Activated naive CD8-positive, alpha-beta T cell treated with anti-CD3 and anti-CD28 coated beads, Interleukin-2, amount 50 U/mL, for 24 hours (primary cell): ENCODE results near the gene PLEK.
"Not testable (repeated sequence)": the region's sequence is repeated elsewhere in the genome, so short reads cannot be mapped to it uniquely, and the experiment has no call there.

Source experiments
- ATAC-seq: fragments of 150-1000 bp; cut with Tn5 transposase; one replicate; pipeline ENCODE4 v1.10.0; 2021
- DNase-seq: peaks from one replicate; pipeline ENCODE4 v3.0.0; 2021
- H3K27ac Mint-ChIP-seq: one replicate; pipeline ENCODE4 v1.8.0; 2021; ENCODE audit warnings: mild to moderate bottlenecking, mixed read lengths
- H3K27me3 Mint-ChIP-seq: one replicate; pipeline ENCODE4 v1.8.0; 2021; ENCODE audit warnings: mixed read lengths
- H3K36me3 Mint-ChIP-seq: one replicate; pipeline ENCODE4 v1.8.0; 2021; ENCODE audit warnings: low read depth, mixed read lengths
- H3K4me1 Mint-ChIP-seq: one replicate; pipeline ENCODE4 v1.8.0; 2021; ENCODE audit warnings: mixed read lengths
- H3K4me3 Mint-ChIP-seq: one replicate; pipeline ENCODE4 v1.8.0; 2021; ENCODE audit warnings: mild to moderate bottlenecking, moderate library complexity, mixed read lengths
- H3K9me3 Mint-ChIP-seq: one replicate; pipeline ENCODE4 v1.8.0; 2021; ENCODE audit warnings: mixed read lengths

The PLEK gene

DNA sequence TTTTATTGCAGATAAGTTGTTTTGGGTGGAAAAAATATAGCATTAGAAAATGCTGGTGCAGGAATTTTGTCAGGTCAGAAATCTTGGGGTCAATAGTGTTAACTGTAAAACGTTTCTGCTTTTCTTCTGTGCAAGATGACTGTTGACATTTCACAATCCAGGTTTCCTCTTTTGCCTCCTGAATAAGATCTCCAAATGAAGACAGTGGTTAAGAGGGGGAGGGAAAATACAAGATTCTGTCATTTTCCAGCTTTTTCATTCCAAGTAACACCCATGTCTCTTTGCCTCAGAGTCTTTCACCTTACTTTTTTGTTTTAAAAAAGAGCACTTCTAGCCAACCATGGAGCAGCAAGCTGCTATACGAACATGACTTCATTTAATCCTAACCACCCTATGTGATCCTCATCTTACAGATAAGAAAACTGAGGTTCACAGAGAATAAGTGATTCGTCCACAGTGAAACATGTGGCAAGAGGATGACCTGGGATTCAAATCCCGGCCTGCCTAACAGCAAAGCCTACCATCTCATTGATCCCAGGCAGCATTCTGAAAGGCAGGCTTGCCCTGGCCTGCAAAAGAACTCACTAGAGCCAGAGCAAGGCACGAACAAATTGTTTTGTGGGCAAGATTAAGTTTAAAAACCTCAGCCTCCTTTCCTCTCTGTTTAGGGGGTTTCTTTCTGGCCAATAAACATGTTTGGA, 3.0 kb downstream of the PLEK start:
- no peak for DNase-seq
- H3K27me3 Mint-ChIP-seq = no peaks in the 10 kb centered on the region
- H3K36me3 Mint-ChIP-seq = peaks cover 4% of the 10 kb centered on the region
- peak overlapping the region; percentile 1 for H3K4me3 Mint-ChIP-seq
- ATAC-seq = no peak
- peak overlapping the region; percentile 10 for H3K27ac Mint-ChIP-seq
- no peaks in the 10 kb centered on the region for H3K9me3 Mint-ChIP-seq
- peaks cover 43% of the 10 kb centered on the region for H3K4me1 Mint-ChIP-seq

- H3K27ac Mint-ChIP-seq = peak overlapping the region; percentile 32
These were observed 3.7 kb downstream of the PLEK start for GRCh38 chr2:68368654-68369336.

GRCh38 chr2:68369337-68369734, 4.3 kb downstream of the PLEK start:
- H3K9me3 Mint-ChIP-seq = no peaks in the 10 kb centered on the region
- H3K4me3 Mint-ChIP-seq = no peak overlapping the region
- peaks cover 35% of the 10 kb centered on the region for H3K4me1 Mint-ChIP-seq
- ATAC-seq (no peak), DNase-seq (no peak)
- H3K36me3 Mint-ChIP-seq = peaks cover 4% of the 10 kb centered on the region
- no peak overlapping the region for H3K27ac Mint-ChIP-seq
- H3K27me3 Mint-ChIP-seq = no peaks in the 10 kb centered on the region

More at GRCh38 chr2:68368654-68369336, 3.7 kb downstream of the PLEK start:
- DNase-seq (no peak), ATAC-seq (no peak)
- Mint-ChIP-seq H3K4me1 (peaks cover 36% of the 10 kb centered on the region), H3K9me3 (no peaks in the 10 kb centered on the region), H3K36me3 (peaks cover 4% of the 10 kb centered on the region), H3K4me3 (no peak overlapping the region), H3K27me3 (no peaks in the 10 kb centered on the region)

DNA sequence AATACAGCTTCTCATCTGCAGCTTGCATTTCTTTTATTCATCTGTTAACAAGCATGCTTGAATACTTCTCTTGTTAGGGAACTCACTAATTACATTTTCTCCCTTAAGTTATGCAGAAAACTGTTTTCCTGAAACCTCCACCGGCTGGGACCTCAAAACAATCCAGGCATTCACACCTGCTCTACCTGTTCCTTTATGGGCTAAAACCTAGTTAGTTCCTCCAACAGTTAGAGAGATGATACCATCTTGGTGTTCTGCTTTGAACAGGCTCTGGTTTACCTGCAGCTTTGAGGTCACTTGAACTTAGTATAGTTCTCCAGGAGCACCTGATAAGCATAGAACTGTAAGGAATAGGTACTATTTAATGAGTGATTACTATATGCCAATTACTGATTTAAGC, 6.1 kb downstream of the PLEK start:
- Mint-ChIP-seq H3K9me3 (no peaks in the 10 kb centered on the region), H3K27ac (no peak overlapping the region), H3K4me1 (peaks cover 27% of the 10 kb centered on the region), H3K36me3 (peaks cover 4% of the 10 kb centered on the region), H3K27me3 (no peaks in the 10 kb centered on the region), H3K4me3 (no peak overlapping the region)
- no peak for DNase-seq
- no peak for ATAC-seq

- no peak overlapping the region for H3K4me3 Mint-ChIP-seq
- H3K27me3 Mint-ChIP-seq = no peaks in the 10 kb centered on the region
- H3K4me1 Mint-ChIP-seq = peaks cover 27% of the 10 kb centered on the region
- no peaks in the 10 kb centered on the region for H3K9me3 Mint-ChIP-seq
- DNase-seq (no peak), ATAC-seq (peak; percentile 46)
- H3K36me3 Mint-ChIP-seq = peaks cover 4% of the 10 kb centered on the region
- H3K27ac Mint-ChIP-seq = peak overlapping the region; percentile 14
These were observed 6.5 kb downstream of the PLEK start for GRCh38 chr2:68371581-68371980.

GRCh38 chr2:68372485-68372884, 7.4 kb downstream of the PLEK start:
- H3K4me1 Mint-ChIP-seq = peaks cover 36% of the 10 kb centered on the region
- H3K9me3 Mint-ChIP-seq = no peaks in the 10 kb centered on the region
- H3K4me3 Mint-ChIP-seq = peak overlapping the region; percentile 15
- peaks cover 4% of the 10 kb centered on the region for H3K36me3 Mint-ChIP-seq
- H3K27me3 Mint-ChIP-seq = no peaks in the 10 kb centered on the region
- no peak for DNase-seq
- ATAC-seq = no peak
- H3K27ac Mint-ChIP-seq = no peak overlapping the region

DNA sequence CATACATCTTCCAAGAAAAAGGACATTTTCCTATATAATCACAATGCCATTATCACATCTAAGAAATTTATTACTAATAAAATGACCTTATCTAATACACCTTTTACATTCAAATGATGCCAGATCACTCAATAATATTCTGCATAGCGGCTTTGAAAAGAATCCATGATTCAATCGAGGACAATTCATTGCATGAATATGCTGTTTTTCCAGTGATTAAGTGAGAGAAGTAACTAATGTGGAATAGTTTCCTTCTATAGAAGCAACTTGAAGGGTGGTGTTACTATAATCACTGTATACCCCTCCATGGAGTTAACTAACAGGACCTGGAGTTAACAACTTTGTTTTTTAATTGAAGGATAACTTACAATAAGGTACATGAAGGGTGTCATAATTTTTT, 9.1 kb downstream of the PLEK start:
- Mint-ChIP-seq H3K27ac (no peak overlapping the region), H3K9me3 (no peaks in the 10 kb centered on the region), H3K4me1 (peaks cover 47% of the 10 kb centered on the region), H3K4me3 (no peak overlapping the region), H3K36me3 (peaks cover 1% of the 10 kb centered on the region), H3K27me3 (no peaks in the 10 kb centered on the region)
- ATAC-seq (no peak), DNase-seq (no peak)

- ATAC-seq (no peak), DNase-seq (no peak)
- Mint-ChIP-seq H3K4me3 (no peak overlapping the region), H3K36me3 (peaks cover 4% of the 10 kb centered on the region), H3K9me3 (no peaks in the 10 kb centered on the region), H3K4me1 (peaks cover 55% of the 10 kb centered on the region), H3K27ac (no peak overlapping the region), H3K27me3 (no peaks in the 10 kb centered on the region)
These were observed 10.5 kb downstream of the PLEK start for GRCh38 chr2:68375582-68375981.

DNA sequence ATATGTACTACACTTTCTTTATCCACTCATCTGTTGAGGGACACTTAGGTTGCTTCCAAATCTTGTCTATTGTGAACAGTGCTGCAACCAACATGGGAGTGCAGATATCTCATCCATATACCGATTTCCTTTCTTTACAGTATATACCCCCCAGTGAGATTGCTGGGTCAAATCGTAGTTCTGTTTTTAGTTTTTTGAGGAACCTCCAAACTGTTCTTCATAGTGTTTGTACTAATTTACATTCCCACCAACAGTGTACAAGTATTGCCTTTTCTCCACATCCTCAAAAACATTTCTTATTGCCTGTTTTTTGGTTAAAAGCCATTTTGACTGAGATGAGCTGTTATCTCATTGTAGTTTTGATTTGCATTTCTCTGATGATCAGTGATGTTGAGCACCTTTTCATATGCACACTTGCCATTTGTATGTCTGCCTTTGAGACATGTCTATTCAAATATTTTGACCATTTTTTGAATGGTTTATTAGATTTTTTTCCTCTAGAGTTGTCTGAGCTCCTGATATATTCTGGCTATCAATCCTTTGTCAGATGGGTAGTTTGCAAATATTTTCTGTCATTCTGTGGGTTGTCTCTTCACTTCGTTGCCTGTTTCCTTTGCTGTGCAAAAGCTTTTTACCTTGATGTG, 12.2 kb downstream of the PLEK start:
- no peak for DNase-seq
- H3K4me3 Mint-ChIP-seq = no peak overlapping the region
- peaks cover 53% of the 10 kb centered on the region for H3K4me1 Mint-ChIP-seq
- no peak for ATAC-seq
- H3K27ac Mint-ChIP-seq = no peak overlapping the region
- H3K36me3 Mint-ChIP-seq = peaks cover 6% of the 10 kb centered on the region
- no peaks in the 10 kb centered on the region for H3K9me3 Mint-ChIP-seq
- no peaks in the 10 kb centered on the region for H3K27me3 Mint-ChIP-seq

DNA sequence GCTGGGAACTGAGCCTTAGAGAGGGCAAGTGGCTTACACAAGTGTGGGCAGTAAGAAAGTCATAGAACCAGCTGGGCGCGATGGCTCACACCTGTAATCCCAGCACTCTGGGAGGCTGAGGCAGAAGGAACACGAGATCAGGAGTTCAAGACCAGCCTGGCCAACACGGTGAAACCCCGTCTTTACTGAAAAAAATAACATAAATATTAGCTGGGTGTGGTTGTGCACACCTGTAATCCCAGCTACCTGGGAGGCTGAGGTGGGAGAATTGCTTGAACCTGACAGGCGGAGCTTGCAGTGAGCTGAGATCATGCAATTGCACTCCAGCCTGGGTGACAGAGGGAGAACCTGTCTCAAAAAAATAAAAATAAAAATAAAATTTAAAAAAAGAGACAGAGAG, 13.7 kb downstream of the PLEK start:
- DNase-seq, H3K9me3 Mint-ChIP-seq, ATAC-seq, H3K27me3 Mint-ChIP-seq, H3K27ac Mint-ChIP-seq, H3K36me3 Mint-ChIP-seq, H3K4me3 Mint-ChIP-seq: not testable (repeated sequence)
- peaks cover 51% of the 10 kb centered on the region for H3K4me1 Mint-ChIP-seq

DNA sequence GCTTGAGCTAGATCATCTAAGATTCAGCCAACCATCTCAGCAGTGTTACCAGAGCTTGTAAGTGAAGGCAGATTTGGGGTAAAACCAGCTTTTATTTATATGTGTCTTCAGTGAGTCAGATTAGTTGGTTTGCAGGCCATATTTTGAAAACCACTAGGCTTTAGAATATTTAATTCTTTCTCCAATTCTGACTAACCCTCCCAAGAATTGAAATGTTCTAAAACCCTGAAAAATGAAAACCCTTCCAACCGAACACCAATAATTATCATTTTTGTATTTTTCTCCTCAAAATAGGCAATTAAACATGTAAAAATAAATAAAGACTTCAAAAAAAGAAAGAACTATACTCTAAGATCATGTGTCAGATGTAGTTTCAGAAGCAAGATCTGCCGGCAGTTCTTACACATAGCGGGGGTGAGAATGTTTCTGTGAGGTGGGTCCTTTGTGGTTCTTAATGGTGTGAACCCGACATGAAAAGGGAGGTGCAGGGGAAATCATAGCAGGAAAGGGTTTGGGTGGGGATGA, 14.2 kb downstream of the PLEK start:
- no peaks in the 10 kb centered on the region for H3K27me3 Mint-ChIP-seq
- H3K4me1 Mint-ChIP-seq = peaks cover 52% of the 10 kb centered on the region
- H3K27ac Mint-ChIP-seq = peak overlapping the region; percentile 84
- DNase-seq = no peak
- H3K36me3 Mint-ChIP-seq = peaks cover 5% of the 10 kb centered on the region
- H3K9me3 Mint-ChIP-seq = no peaks in the 10 kb centered on the region
- H3K4me3 Mint-ChIP-seq = peak overlapping the region; percentile 39
- ATAC-seq = peak; percentile 95

DNA sequence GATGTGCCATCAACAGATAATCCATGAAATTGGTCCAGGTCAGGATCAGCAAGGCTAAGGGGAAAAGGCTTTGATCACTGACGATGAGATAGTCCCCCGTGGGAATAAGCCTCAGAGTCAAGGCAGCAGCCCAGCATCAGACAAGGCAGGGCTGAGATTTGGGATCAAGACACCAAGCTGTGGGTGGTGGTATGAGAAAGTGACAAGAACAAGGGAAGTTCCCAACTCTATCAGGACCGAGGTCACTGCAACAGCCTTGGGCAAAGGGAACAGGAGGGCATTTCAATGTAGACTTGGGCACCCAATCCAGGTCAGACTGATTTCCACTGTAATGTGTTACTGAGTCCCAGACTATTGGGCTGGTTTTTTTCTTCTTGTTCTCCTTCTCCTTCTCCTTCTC, 18.7 kb downstream of the PLEK start:
- Mint-ChIP-seq H3K27ac (no peak overlapping the region), H3K9me3 (no peaks in the 10 kb centered on the region), H3K27me3 (no peaks in the 10 kb centered on the region), H3K36me3 (peaks cover 12% of the 10 kb centered on the region), H3K4me3 (no peak overlapping the region), H3K4me1 (peaks cover 67% of the 10 kb centered on the region)
- ATAC-seq = no peak
- DNase-seq = no peak

GRCh38 chr2:68384485-68385107, 19.5 kb downstream of the PLEK start:
- DNase-seq = no peak
- H3K36me3 Mint-ChIP-seq = peaks cover 14% of the 10 kb centered on the region
- H3K9me3 Mint-ChIP-seq = no peaks in the 10 kb centered on the region
- no peak overlapping the region for H3K27ac Mint-ChIP-seq
- no peak overlapping the region for H3K4me3 Mint-ChIP-seq
- ATAC-seq = no peak
- no peaks in the 10 kb centered on the region for H3K27me3 Mint-ChIP-seq
- peaks cover 67% of the 10 kb centered on the region for H3K4me1 Mint-ChIP-seq

GRCh38 chr2:68385220-68385906, 20.3 kb downstream of the PLEK start:
- peak overlapping the region; percentile 3 for H3K4me3 Mint-ChIP-seq
- DNase-seq = peak; percentile 52
- peaks cover 60% of the 10 kb centered on the region for H3K4me1 Mint-ChIP-seq
- peaks cover 12% of the 10 kb centered on the region for H3K36me3 Mint-ChIP-seq
- no peaks in the 10 kb centered on the region for H3K9me3 Mint-ChIP-seq
- H3K27ac Mint-ChIP-seq = peak overlapping the region; percentile 24
- peak; percentile 80 for ATAC-seq
- no peaks in the 10 kb centered on the region for H3K27me3 Mint-ChIP-seq
